ENCODE data around the gene FIGN. TPM values are rescaled to one million over a fixed set of nuclear protein-coding genes. Genes with fewer than 3 reads are reported as not detected.

The FIGN gene
- total RNA-seq, 1 experiment from 2014 or later, result not detected

GRCh38 chr2:163571423-163572102 is 164.2 kb downstream of the FIGN start:
- no peak overlapping the region for H3K27ac ChIP-seq (ENCODE audit: low read depth, low read length)
- intact Hi-C loops (cut with micrococcal nuclease), result no loop called here
- no peak overlapping the region for H2AFZ ChIP-seq (ENCODE audit: low read depth, low read length, poor library complexity, severe bottlenecking)
- POLR2A ChIA-PET, result no interaction called here
- H3K9ac ChIP-seq (ENCODE audit: low read length), result no peak overlapping the region
- H3K4me2 ChIP-seq (ENCODE audit: low read length), result no peak overlapping the region
- no peaks in the 10 kb centered on the region for H4K20me1 ChIP-seq (ENCODE audit: insufficient read depth)
- ATAC-seq (no peak), DNase-seq (ENCODE audit: low read depth, low spot score) (no peak)
- H3K27me3 ChIP-seq (ENCODE audit: insufficient read depth, low read length), result peaks cover 7% of the 10 kb centered on the region
- H3K36me3 ChIP-seq (ENCODE audit: control insufficient read depth in 1 of 2, insufficient read depth in 2 of 2, low read length in 2 of 2), result no peaks in the 10 kb centered on the region
- CTCF ChIA-PET, result no interaction called here
- no TSS peak for BruUV-seq (replicated peaks)
- H3K4me3 ChIP-seq (replicated peaks in 1 of 2; ENCODE audit: low read depth in 1 of 2, low read length in 2 of 2), result no peak overlapping the region
- H3K4me1 ChIP-seq (ENCODE audit: control insufficient read depth in 1 of 2, insufficient read depth in 2 of 2, low read length in 2 of 2), result no peaks in the 10 kb centered on the region
- H3K9me3 ChIP-seq (ENCODE audit: control insufficient read depth in 1 of 2, insufficient read depth in 1 of 2, low read depth in 1 of 2, low read length in 2 of 2), result no peaks in the 10 kb centered on the region
- H3K9me2 ChIP-seq (ENCODE audit: insufficient read depth), result no peaks in the 10 kb centered on the region
- RAD21 ChIA-PET (ENCODE audit: low non-redundant PET in 1 of 2, low total read pairs in 2 of 2, uncharacterized antibody in 2 of 2, unreplicated experiment in 2 of 2), result no interaction called here
- H3K79me2 ChIP-seq (ENCODE audit: insufficient read depth, low read length), result no peaks in the 10 kb centered on the region
- TF ChIP-seq POLR2AphosphoS5 (IDR thresholded peaks at IDR 0.05; ENCODE audit: low read depth, low read length) (no peak), MAX (IDR thresholded peaks at IDR 0.05) (no peak), SP1 (IDR thresholded peaks at IDR 0.05; ENCODE audit: low read depth) (no peak), TCF7L2 (IDR thresholded peaks at IDR 0.05; ENCODE audit: borderline replicate concordance, extremely low read depth, insufficient read depth, insufficient read length) (no peak), ELF1 (IDR thresholded peaks at IDR 0.05; ENCODE audit: borderline replicate concordance, low read depth) (no peak), ZBTB33 (IDR thresholded peaks at IDR 0.05; ENCODE audit: extremely low read depth, insufficient replicate concordance, low read length) (no peak), CTCF (IDR thresholded peaks at IDR 0.05 in 2 of 3, conservative IDR thresholded peaks at IDR 0.05 in 1 of 3; ENCODE audit: borderline replicate concordance in 1 of 3, insufficient read depth in 1 of 3, low read depth in 2 of 3, low read length in 2 of 3) (no peak), YY1 (IDR thresholded peaks at IDR 0.05; ENCODE audit: extremely low read depth, insufficient replicate concordance, low read depth, low read length) (no peak)

Measured in HCT116 (cell line).